GM12801 (cell line): ENCODE results near the gene NAAA.

Experiments
- TF ChIP-seq, protein P1 (sequence below): IDR thresholded peaks from one replicate; pipeline ENCODE4 v1.5.1; 2011; ENCODE audit warnings: control low read depth; ENCODE audit not compliant: insufficient read length; ENCODE audit errors: extremely low read depth

Gene NAAA

DNA sequence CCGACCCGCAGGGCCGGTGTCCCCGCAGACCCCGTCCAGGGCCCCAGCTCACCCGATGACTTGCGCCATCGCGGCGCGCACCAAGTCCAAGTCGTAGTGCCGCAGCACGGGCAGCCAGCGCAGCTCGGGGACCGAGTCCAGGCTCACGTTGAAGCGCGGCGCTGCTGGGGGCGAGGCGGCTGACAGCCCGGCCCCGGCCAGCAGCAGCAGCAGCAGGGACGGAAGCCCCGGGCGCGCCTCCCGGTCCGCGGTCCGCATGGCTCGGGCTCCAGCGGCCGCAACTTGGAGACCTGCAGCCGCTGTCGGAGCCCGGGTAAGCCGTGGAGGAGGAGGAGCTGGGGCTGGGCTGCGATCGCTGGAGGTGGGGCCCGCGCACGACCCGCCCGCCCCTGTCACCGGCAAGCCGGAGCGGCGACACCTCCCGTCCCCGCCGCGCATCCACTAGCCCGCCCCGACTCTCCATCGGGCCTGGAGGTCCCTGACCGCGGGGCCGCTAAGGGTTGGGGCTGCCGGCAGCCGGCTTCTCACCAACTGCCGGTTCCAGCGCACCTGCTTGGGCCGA is at the start of gene NAAA:
Gene NAAA (minus strand): TSS at position 322 of the 562 bp plus-strand sequence. CDS start 64 bp downstream, at position 258.
- TF ChIP-seq, protein P1, sequence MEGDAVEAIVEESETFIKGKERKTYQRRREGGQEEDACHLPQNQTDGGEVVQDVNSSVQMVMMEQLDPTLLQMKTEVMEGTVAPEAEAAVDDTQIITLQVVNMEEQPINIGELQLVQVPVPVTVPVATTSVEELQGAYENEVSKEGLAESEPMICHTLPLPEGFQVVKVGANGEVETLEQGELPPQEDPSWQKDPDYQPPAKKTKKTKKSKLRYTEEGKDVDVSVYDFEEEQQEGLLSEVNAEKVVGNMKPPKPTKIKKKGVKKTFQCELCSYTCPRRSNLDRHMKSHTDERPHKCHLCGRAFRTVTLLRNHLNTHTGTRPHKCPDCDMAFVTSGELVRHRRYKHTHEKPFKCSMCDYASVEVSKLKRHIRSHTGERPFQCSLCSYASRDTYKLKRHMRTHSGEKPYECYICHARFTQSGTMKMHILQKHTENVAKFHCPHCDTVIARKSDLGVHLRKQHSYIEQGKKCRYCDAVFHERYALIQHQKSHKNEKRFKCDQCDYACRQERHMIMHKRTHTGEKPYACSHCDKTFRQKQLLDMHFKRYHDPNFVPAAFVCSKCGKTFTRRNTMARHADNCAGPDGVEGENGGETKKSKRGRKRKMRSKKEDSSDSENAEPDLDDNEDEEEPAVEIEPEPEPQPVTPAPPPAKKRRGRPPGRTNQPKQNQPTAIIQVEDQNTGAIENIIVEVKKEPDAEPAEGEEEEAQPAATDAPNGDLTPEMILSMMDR: no peak

GRCh38 chr4:75989846-75990528 is 49.2 kb upstream of the NAAA start:
- TF ChIP-seq, protein P1: no peak

- TF ChIP-seq, protein P1: no peak
Measured at GRCh38 chr4:75985116-75985515, 44.3 kb upstream of the NAAA start.

DNA sequence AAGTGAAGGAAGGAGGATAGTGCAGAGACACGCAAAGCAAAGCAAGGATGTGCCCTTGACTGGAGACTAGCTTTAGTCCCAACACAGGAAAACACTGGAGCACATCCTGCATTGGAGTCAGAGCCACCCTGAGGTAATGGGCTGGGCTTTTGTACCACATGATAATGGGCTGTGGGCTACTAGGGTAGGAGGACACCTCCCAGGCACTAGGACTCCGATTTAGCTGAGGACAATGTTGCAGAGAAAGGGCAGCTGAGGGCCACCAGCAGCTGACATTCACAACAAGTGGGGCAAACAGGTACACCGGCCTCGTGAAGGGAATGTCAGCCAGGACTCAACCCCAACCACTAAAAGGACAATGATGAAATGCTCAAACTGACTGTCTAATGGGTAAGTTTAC is 39.8 kb upstream of the NAAA start:
- TF ChIP-seq, protein P1: no peak

DNA sequence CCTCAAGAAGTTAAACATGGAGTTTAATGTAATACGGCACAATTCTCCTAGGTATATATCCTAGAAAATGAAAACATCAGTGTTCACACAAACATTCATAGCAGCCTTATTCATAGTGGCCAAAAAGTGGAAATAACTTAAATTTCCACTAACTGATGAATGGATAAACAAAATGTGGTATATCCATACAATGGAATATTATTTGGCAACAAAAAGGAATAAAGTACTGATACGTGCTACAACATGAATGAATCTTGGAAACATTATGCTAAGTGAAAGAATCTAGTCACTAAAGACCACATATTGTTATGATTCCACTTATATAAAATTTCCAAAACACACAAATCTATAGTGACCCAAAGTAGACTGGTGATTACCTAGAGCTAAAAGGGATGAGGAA is 35.4 kb upstream of the NAAA start:
- TF ChIP-seq, protein P1: no peak

GRCh38 chr4:75973766-75974165 is 33.0 kb upstream of the NAAA start:
- TF ChIP-seq, protein P1: no peak

- TF ChIP-seq, protein P1: no peak
Measured at GRCh38 chr4:75968084-75968483, 27.3 kb upstream of the NAAA start.
